ENCODE measurements around the gene EXOSC5. TPM values are rescaled to one million over a fixed set of nuclear protein-coding genes. Genes with fewer than 3 reads are reported as not detected.

The EXOSC5 gene
- total and polyA plus RNA-seq, 2 donors from 2014 or later: 15.5 to 16.8 TPM

DNA sequence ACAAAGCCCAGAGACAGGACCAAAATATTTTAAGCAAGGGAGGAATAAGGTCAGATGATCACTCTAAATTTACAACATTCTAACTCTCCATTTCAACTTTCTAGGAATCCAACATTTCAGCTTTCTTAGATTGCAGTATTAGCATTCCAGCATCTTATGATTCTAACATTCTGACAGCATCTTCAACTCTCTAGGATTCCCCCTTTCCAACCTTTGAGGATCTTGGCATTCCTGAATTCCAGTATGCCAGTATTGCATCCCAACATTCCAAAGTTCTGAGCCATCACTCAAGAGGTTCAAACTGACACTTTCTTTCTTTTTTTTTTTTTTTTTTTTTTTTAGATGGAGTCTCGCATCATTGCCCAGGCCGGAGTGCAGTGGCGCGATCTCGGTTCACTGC is 57.2 kb downstream of the EXOSC5 start:
- Histone ChIP-seq H3K9me3 (ENCODE audit: control insufficient read depth in 2 of 3, insufficient read depth in 1 of 3, low read length in 3 of 3) (no peaks in the 10 kb centered on the region), H3K4me1 (ENCODE audit: control insufficient read depth in 2 of 3, insufficient read depth in 2 of 3, low read depth in 1 of 3, low read length in 3 of 3) (no peaks in the 10 kb centered on the region), H3K27ac (ENCODE audit: low read depth in 2 of 2, low read length in 2 of 2) (no peak overlapping the region), H3K27me3 (ENCODE audit: control insufficient read depth, insufficient read depth, low read length) (no peaks in the 10 kb centered on the region), H3K9ac (ENCODE audit: low read length in 3 of 3) (no peak overlapping the region), H3K36me3 (ENCODE audit: control insufficient read depth in 2 of 3, insufficient read depth in 3 of 3, low read length in 3 of 3) (peaks cover 0 to 2% (median 0%) of the 10 kb centered on the region in 3 donors), H3K4me3 (ENCODE audit: low read length in 3 of 3) (no peak overlapping the region)
- FAIRE-seq (no peak), DNase-seq (no peak)
- TF ChIP-seq CTCF (IDR thresholded peaks at IDR 0.05; ENCODE audit: borderline replicate concordance, extremely low read depth, insufficient read depth): no peak
- intact Hi-C loops (cut with DNase I): no loop called here

Other genes with a start within 250 kb of the EXOSC5 start
- 2.0 TPM for gene CYP2S1, start 204.1 kb downstream of the EXOSC5 start, total RNA-seq
- gene CYP2S1, start 204.1 kb downstream of the EXOSC5 start, polyA plus RNA-seq (ENCODE audit: insufficient read depth, low read depth, low replicate concordance): 0.97 TPM
- gene AXL, start 178.1 kb downstream of the EXOSC5 start, total RNA-seq: 37.4 TPM
- gene AXL, start 178.1 kb downstream of the EXOSC5 start, polyA plus RNA-seq (ENCODE audit: insufficient read depth, low read depth, low replicate concordance): 6.3 TPM
- gene HNRNPUL1, start 133.0 kb downstream of the EXOSC5 start, total RNA-seq: 182 TPM
- 51.0 TPM for gene HNRNPUL1, start 133.0 kb downstream of the EXOSC5 start, polyA plus RNA-seq (ENCODE audit: insufficient read depth, low read depth, low replicate concordance)
- gene CCDC97, start 87.2 kb downstream of the EXOSC5 start, total RNA-seq: 28.1 TPM
- 9.8 TPM for gene CCDC97, start 87.2 kb downstream of the EXOSC5 start, polyA plus RNA-seq (ENCODE audit: insufficient read depth, low read depth, low replicate concordance)
- gene TGFB1, start 43.4 kb downstream of the EXOSC5 start, total RNA-seq: 48.0 TPM
- gene TGFB1, start 43.4 kb downstream of the EXOSC5 start, polyA plus RNA-seq (ENCODE audit: insufficient read depth, low read depth, low replicate concordance): 19.1 TPM
- 12.6 TPM for gene B9D2, start 33.2 kb downstream of the EXOSC5 start, total RNA-seq
- 15.7 TPM for gene B9D2, start 33.2 kb downstream of the EXOSC5 start, polyA plus RNA-seq (ENCODE audit: insufficient read depth, low read depth, low replicate concordance)
- 9.5 TPM for gene TMEM91, start 20.8 kb downstream of the EXOSC5 start, total RNA-seq
- gene TMEM91, start 20.8 kb downstream of the EXOSC5 start, polyA plus RNA-seq (ENCODE audit: insufficient read depth, low read depth, low replicate concordance): 24.3 TPM
- gene BCKDHA, start 459 bp upstream of the EXOSC5 start, total RNA-seq: 30.9 TPM
- gene BCKDHA, start 459 bp upstream of the EXOSC5 start, polyA plus RNA-seq (ENCODE audit: insufficient read depth, low read depth, low replicate concordance): 72.2 TPM
- gene B3GNT8, start 30.0 kb upstream of the EXOSC5 start, total RNA-seq: 4.4 TPM
- gene B3GNT8, start 30.0 kb upstream of the EXOSC5 start, polyA plus RNA-seq (ENCODE audit: insufficient read depth, low read depth, low replicate concordance): 6.5 TPM
- 43.9 TPM for gene DMAC2, start 42.6 kb upstream of the EXOSC5 start, total RNA-seq
- gene DMAC2, start 42.6 kb upstream of the EXOSC5 start, polyA plus RNA-seq (ENCODE audit: insufficient read depth, low read depth, low replicate concordance): 73.9 TPM
- not detected for gene ERICH4, start 45.8 kb upstream of the EXOSC5 start, total RNA-seq
- 23.1 TPM for gene ERICH4, start 45.8 kb upstream of the EXOSC5 start, polyA plus RNA-seq (ENCODE audit: insufficient read depth, low read depth, low replicate concordance)
- gene CEACAM21, start 178.8 kb upstream of the EXOSC5 start, total RNA-seq: 5.6 TPM
- gene CEACAM21, start 178.8 kb upstream of the EXOSC5 start, polyA plus RNA-seq (ENCODE audit: insufficient read depth, low read depth, low replicate concordance): 1.2 TPM
- 4.7 TPM for gene CEACAM4, start 229.7 kb upstream of the EXOSC5 start, total RNA-seq
- gene CEACAM4, start 229.7 kb upstream of the EXOSC5 start, polyA plus RNA-seq (ENCODE audit: insufficient read depth, low read depth, low replicate concordance): not detected

All from kidney (tissue), 14 donors.